ENCODE results near the gene TENM4.

DNA sequence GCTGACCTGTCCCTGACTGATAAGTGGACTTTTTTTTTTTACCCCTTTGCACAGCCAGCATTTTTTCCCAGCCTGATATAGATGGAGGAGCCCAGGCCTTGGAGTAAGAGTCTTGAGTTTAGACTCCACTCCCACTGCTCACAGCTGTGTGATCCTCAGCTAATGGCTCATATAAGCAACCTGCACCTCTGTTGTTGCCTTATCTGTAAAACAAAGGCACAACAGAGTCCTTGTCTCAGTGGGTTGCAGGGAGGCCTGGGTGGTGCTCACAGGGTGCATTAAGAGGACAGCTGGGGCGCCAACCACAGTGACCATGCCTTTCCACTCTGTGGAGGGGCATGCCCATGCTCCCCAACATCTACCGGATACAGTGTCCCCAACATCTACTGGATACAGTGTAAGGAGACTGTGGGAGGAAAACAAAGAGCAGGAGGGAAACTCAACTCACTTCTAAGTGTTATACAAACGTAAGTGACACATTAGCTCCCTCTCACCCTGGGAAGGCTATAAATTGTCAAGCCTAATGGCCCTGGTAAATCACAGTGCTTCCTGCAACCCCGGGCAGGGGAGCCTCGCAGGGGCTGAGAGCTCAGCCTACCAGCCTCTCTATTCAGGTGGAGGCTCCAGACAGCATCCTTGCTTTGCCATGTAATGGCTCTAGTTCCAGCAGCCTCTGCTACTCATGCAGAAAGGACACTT is 109.5 kb downstream of the TENM4 start:
- TF ChIP-seq, protein P1, sequence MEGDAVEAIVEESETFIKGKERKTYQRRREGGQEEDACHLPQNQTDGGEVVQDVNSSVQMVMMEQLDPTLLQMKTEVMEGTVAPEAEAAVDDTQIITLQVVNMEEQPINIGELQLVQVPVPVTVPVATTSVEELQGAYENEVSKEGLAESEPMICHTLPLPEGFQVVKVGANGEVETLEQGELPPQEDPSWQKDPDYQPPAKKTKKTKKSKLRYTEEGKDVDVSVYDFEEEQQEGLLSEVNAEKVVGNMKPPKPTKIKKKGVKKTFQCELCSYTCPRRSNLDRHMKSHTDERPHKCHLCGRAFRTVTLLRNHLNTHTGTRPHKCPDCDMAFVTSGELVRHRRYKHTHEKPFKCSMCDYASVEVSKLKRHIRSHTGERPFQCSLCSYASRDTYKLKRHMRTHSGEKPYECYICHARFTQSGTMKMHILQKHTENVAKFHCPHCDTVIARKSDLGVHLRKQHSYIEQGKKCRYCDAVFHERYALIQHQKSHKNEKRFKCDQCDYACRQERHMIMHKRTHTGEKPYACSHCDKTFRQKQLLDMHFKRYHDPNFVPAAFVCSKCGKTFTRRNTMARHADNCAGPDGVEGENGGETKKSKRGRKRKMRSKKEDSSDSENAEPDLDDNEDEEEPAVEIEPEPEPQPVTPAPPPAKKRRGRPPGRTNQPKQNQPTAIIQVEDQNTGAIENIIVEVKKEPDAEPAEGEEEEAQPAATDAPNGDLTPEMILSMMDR (IDR thresholded peaks at IDR 0.05), result no peak
- TF ChIP-seq POLR2A (IDR thresholded peaks at IDR 0.05), result no peak
